GM12874 (cell line): ENCODE measurements around the gene PAK1.

Experiments
- CTCF ChIP-seq: IDR thresholded peaks from 2 replicates; pipeline ENCODE4 v1.5.1; 2011; ENCODE audit warnings: low read depth, mild to moderate bottlenecking, control low read depth, low read length, moderate library complexity; ENCODE audit not compliant: insufficient read depth

Gene PAK1

DNA sequence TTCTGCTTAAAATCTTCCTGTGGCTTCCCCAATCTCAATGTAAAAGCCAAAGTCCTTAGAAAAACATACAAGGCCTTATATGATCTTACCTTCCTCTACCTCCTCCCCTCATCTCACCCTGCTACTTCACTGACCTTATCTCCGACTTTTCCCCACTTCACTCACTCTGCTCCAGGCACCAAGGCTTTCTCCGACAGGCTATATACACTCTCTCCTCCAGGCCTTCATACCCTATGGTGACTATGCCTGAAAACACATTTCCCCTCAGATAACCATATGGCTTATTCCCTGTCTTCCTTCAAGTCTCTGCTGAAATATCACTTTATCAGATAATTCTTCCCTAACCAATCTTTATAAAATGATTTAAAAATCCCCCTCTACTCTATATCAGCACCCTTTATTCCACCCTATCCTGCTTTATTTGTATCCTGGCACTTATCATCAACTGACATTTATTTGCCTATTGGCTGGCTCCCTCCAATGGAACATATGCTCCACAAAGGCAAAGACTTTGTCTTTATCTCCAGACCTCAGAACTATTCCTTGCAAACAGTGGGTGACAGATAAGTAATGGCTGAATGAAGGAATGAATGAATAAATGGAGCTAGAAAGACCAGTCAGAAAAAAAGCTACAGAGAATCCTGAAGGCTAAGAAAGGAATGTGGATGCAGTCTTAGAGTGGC lies 52.7 kb downstream of the PAK1 start:
- TF ChIP-seq CTCF: no peak

- TF ChIP-seq CTCF: no peak
These were observed 54.8 kb downstream of the PAK1 start for GRCh38 chr11:77418971-77419597.

- TF ChIP-seq CTCF: no peak
These were observed 55.5 kb downstream of the PAK1 start for GRCh38 chr11:77418155-77418970.

DNA sequence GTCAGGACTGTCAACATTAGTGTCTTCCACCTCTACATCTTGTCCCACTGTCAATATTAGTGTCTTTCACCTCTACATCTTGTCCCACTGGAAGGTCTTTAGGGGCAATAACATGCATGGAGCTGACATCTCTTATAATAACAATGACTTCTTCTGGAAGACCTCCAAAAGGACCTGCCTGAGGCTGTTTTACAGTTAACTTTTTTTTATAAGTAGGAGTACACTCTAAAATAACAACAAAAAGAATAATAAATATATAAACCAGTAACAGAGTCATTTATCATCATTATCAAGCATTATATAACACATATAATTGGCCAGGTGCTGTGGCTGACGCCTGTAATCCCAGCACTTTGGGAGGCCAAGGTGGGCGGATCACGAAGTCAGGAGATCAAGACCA lies 57.5 kb downstream of the PAK1 start:
- TF ChIP-seq CTCF: no peak

- no peak for TF ChIP-seq CTCF
These were observed 59.9 kb downstream of the PAK1 start for GRCh38 chr11:77413850-77414460.

GRCh38 chr11:77412814-77413213 lies 61.1 kb downstream of the PAK1 start:
- no peak for TF ChIP-seq CTCF
